K562 (cell line): ENCODE results near the gene FAM53C. TPM values are rescaled to one million over a fixed set of nuclear protein-coding genes. Genes with fewer than 3 reads are reported as not detected.

ENCODE experiments used
- EP400 ChIP-seq: fragments of 450-650 bp; IDR thresholded peaks from 2 replicates; pipeline ENCODE4 v1.6.1; 2017; ENCODE audit warnings: antibody characterized with exemption, mild to moderate bottlenecking, moderate library complexity
- NR1H2 ChIP-seq: sonication (generic); formaldehyde crosslinking; IDR thresholded peaks from 2 replicates; pipeline ENCODE4 v1.4.0; 2020; ENCODE audit warnings: mild to moderate bottlenecking, missing genetic modification reagents
- PTBP1 ChIP-seq: fragments of 200-400 bp; formaldehyde crosslinking; IDR thresholded peaks from 2 replicates; pipeline ENCODE4 v1.6.1; 2017; ENCODE audit warnings: low read depth, low read length
- TRIM28 ChIP-seq: fragments of 450-650 bp; IDR thresholded peaks from 2 replicates; pipeline ENCODE4 v1.6.1; 2017
- ZNF740 ChIP-seq, 3 experiments: fragments of 200-800 bp in 1 of 3; sonication (Bioruptor generic) in 1 of 3; sonication (generic) in 1 of 3; formaldehyde crosslinking in 1 of 3; IDR thresholded peaks; 2 replicates each; pipeline versions ENCODE4 v1.6.1 to v1.8.0; 2016 to 2022; ENCODE audit warnings: mild to moderate bottlenecking in 2 of 3, missing compliant biosample characterization in 2 of 3, missing genetic modification characterization in 2 of 3, missing genetic modification reagents in 1 of 3
- polyA plus RNA-seq, 8 experiments: library from polyadenylated mRNA; depleted of rRNA in 4 of 8; stranded (reverse) in 5 of 8; unstranded in 3 of 8; fragments of >200 nt; fragmentation: Nextera tagmentation in 2 of 8; fragmentation: Illumina TruSeq in 1 of 8; extraction: Ambion mirVana in 2 of 8; extraction: Trizol in 1 of 8; gene quantifications; 2 replicates each; pipeline versions ENCODE4 v1.2.1 to v1.2.3, GENCODE V29; 2011 to 2014; ENCODE audit warnings: inconsistent platforms in 1 of 8, missing spikeins in 1 of 8
- total RNA-seq, 7 experiments: library from RNA; depleted of rRNA in 6 of 7; stranded (reverse); fragments of >200 nt in 6 of 7; fragmentation: Illumina TruSeq in 2 of 7; extraction: Trizol in 2 of 7; gene quantifications; 2 replicates each; pipeline versions ENCODE4 v1.2.1 to v1.2.3, GENCODE V29; 2011 to 2021; ENCODE audit warnings: low replicate concordance in 1 of 7
- TF ChIP-seq, protein P1 (sequence below), 2 experiments: fragments of 450-650 bp; IDR thresholded peaks; 2 replicates each; pipeline ENCODE4 v1.6.1; 2018; ENCODE audit warnings: mild to moderate bottlenecking in 2 of 2, low read depth in 1 of 2; ENCODE audit not compliant: partially characterized antibody in 2 of 2
- TF ChIP-seq, protein P2 (sequence below), 2 experiments: fragments of 450-650 bp in 1 of 2; sonication (generic) in 1 of 2; formaldehyde crosslinking; conservative IDR thresholded peaks; 2 replicates each; pipeline versions ENCODE4 v1.4.0 to v1.8.1; 2020 to 2022; ENCODE audit warnings: mild to moderate bottlenecking in 1 of 2, missing genetic modification reagents in 1 of 2

FAM53C gene
- total and polyA plus RNA-seq, 9 of the 15 experiments (the other 6 are each of a cell fraction or from before 2014, with no cell fraction given): 9.7 to 38.5 (median 25.2) TPM

- TF ChIP-seq, protein P1, sequence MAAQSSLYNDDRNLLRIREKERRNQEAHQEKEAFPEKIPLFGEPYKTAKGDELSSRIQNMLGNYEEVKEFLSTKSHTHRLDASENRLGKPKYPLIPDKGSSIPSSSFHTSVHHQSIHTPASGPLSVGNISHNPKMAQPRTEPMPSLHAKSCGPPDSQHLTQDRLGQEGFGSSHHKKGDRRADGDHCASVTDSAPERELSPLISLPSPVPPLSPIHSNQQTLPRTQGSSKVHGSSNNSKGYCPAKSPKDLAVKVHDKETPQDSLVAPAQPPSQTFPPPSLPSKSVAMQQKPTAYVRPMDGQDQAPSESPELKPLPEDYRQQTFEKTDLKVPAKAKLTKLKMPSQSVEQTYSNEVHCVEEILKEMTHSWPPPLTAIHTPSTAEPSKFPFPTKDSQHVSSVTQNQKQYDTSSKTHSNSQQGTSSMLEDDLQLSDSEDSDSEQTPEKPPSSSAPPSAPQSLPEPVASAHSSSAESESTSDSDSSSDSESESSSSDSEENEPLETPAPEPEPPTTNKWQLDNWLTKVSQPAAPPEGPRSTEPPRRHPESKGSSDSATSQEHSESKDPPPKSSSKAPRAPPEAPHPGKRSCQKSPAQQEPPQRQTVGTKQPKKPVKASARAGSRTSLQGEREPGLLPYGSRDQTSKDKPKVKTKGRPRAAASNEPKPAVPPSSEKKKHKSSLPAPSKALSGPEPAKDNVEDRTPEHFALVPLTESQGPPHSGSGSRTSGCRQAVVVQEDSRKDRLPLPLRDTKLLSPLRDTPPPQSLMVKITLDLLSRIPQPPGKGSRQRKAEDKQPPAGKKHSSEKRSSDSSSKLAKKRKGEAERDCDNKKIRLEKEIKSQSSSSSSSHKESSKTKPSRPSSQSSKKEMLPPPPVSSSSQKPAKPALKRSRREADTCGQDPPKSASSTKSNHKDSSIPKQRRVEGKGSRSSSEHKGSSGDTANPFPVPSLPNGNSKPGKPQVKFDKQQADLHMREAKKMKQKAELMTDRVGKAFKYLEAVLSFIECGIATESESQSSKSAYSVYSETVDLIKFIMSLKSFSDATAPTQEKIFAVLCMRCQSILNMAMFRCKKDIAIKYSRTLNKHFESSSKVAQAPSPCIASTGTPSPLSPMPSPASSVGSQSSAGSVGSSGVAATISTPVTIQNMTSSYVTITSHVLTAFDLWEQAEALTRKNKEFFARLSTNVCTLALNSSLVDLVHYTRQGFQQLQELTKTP (IDR thresholded peaks at IDR 0.05; ENCODE audit: low read depth in 1 of 2, partially characterized antibody in 2 of 2): no peak
- TF ChIP-seq PTBP1 (no peak), TRIM28 (no peak), EP400 (no peak), NR1H2 (CRISPR knock-in tag) (no peak), ZNF740 (CRISPR knock-in tag; IDR thresholded peaks at IDR 0.05) (no peak), ZNF740 (tag; IDR thresholded peaks at IDR 0.05) (no peak)
- TF ChIP-seq, protein P2, sequence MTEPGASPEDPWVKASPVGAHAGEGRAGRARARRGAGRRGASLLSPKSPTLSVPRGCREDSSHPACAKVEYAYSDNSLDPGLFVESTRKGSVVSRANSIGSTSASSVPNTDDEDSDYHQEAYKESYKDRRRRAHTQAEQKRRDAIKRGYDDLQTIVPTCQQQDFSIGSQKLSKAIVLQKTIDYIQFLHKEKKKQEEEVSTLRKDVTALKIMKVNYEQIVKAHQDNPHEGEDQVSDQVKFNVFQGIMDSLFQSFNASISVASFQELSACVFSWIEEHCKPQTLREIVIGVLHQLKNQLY (CRISPR knock-in tag; conservative IDR thresholded peaks at IDR 0.05): no peak
These were observed 26.5 kb downstream of the FAM53C start (continued) for GRCh38 chr5:138364576-138364975.
